Spleen (tissue), 11 donors: ENCODE results near the gene PRR5L. TPM values are rescaled to one million over a fixed set of nuclear protein-coding genes. Genes with fewer than 3 reads are reported as not detected.

Experiments
- DNase-seq: peaks from one replicate; pipeline ENCODE4 v3.0.0-alpha.2; 2020
- H3K27ac ChIP-seq, 8 donors: fragments of 200-600 bp; sonication (generic) in 7 of 8; 1 replicate in 4 of 8; 2 replicates in 4 of 8; pipeline versions ENCODE4 v1.5.0 to v1.8.0; 2016 to 2021; ENCODE audit warnings: inconsistent platforms in 4 of 8, mild to moderate bottlenecking in 4 of 8, moderate library complexity in 1 of 8
- H3K27me3 ChIP-seq, 7 donors: fragments of 200-600 bp; sonication (generic) in 6 of 7; replicated peaks in 1 of 7; 1 replicate in 4 of 7; 2 replicates in 3 of 7; pipeline versions ENCODE4 v1.5.0 to v1.8.0; 2016 to 2021; ENCODE audit warnings: inconsistent platforms in 3 of 7, mild to moderate bottlenecking in 1 of 7
- H3K36me3 ChIP-seq, 6 donors: fragments of 200-600 bp; sonication (generic) in 5 of 6; 1 replicate in 4 of 6; 2 replicates in 2 of 6; pipeline versions ENCODE4 v1.5.0 to v1.8.0; 2016 to 2021; ENCODE audit warnings: inconsistent platforms in 2 of 6
- H3K4me1 ChIP-seq, 6 donors: fragments of 200-600 bp; sonication (generic) in 5 of 6; 1 replicate in 3 of 6; 2 replicates in 3 of 6; pipeline versions ENCODE4 v1.5.0 to v1.8.0; 2016 to 2021; ENCODE audit warnings: inconsistent platforms in 3 of 6
- H3K4me3 ChIP-seq, 8 donors: fragments of 200-600 bp; sonication (generic) in 7 of 8; 1 replicate in 4 of 8; 2 replicates in 4 of 8; pipeline versions ENCODE4 v1.5.0 to v1.8.0; 2016 to 2021; ENCODE audit warnings: inconsistent platforms in 4 of 8, mild to moderate bottlenecking in 4 of 8, moderate library complexity in 2 of 8
- H3K9me3 ChIP-seq, 8 donors: fragments of 200-600 bp; sonication (generic) in 7 of 8; 1 replicate in 4 of 8; 2 replicates in 4 of 8; pipeline versions ENCODE4 v1.5.0 to v1.8.0; 2016 to 2021; ENCODE audit warnings: inconsistent platforms in 4 of 8
- CTCF ChIP-seq, 11 experiments: fragments of 200-600 bp in 7 of 11; fragments of 450-650 bp in 4 of 11; sonication (generic) in 4 of 11; IDR thresholded peaks in 8 of 11; conservative IDR thresholded peaks in 3 of 11; 1 replicate in 7 of 11; 2 replicates in 4 of 11; pipeline versions ENCODE4 v1.4.0 to v1.8.0; 2016 to 2021; ENCODE audit warnings: antibody characterized with exemption in 11 of 11, inconsistent platforms in 4 of 11, mild to moderate bottlenecking in 1 of 11
- POLR2A ChIP-seq, 3 donors: fragments of 450-650 bp; IDR thresholded peaks; one replicate each; pipeline ENCODE4 v1.5.1; 2017; ENCODE audit warnings: antibody characterized with exemption in 3 of 3, mild to moderate bottlenecking in 1 of 3
- POLR2AphosphoS5 ChIP-seq, 3 donors: sonication (generic); formaldehyde crosslinking; IDR thresholded peaks; one replicate each; pipeline ENCODE4 v1.5.1; 2017; ENCODE audit warnings: antibody characterized with exemption in 3 of 3
- WGBS, 5 donors: extraction: QIAGEN DNeasy Blood & Tissue Kit in 3 of 5; methylation state at CpG; one replicate each; pipeline versions ENCODE4 v1.1.5 to v1.1.7; 2013 to 2018; 5-methylcytosine and 5-hydroxymethylcytosine counted together
- intact Hi-C: fragments of 100-400 bp; cut with DNase I; formaldehyde crosslinking; loops from one replicate; pipeline ENCODE4 v1.15.0; 2023; ENCODE audit warnings: low total_unique reads
- polyA plus RNA-seq, 3 donors: library from polyadenylated mRNA; stranded (reverse); fragments of 200-250 nt; gene quantifications; one replicate each; pipeline ENCODE4 v1.2.1, GENCODE V29; 2013
- total RNA-seq, 7 donors: library from RNA; depleted of rRNA in 3 of 7; stranded (reverse); fragments of >200 nt in 3 of 7; fragmentation: NEBNext Ultra II Directional in 4 of 7; extraction: Animal tissue kit (Norgen Biotek cat#: 25700) in 4 of 7; gene quantifications; one replicate each; pipeline versions ENCODE4 v1.1.0 to v1.2.1, GENCODE V29; 2016 to 2021
- donor health status: healthy with polysubstance abuse.
- donor health status: DM: no; HTN: no; CAD: no; lungs with moderate emphysema.
- donor health status: DM: no; HTN: no; CAD: no.
- donor health status: Bipolar disorder and iron deficiency.
- donor health status: healthy.
- donor health status: DM: no; HTN: no; CAD: no.
- donor health status: DM: yes; HTN: yes; CAD: no.

PRR5L gene
- total and polyA plus RNA-seq, 10 donors: 10.7 to 330 (median 140) TPM

GRCh38 chr11:36274414-36274813 lies 21.7 kb upstream of the PRR5L start:
- no peak for DNase-seq
- peaks cover 0 to 19% (median 11%) of the 10 kb centered on the region in 8 donors for H3K9me3 ChIP-seq
- 93 to 100% (median 98%) methylated on average over 7 of the region's 7 CpGs for WGBS, 5 donors
- TF ChIP-seq POLR2AphosphoS5 (IDR thresholded peaks at IDR 0.05) (no peak), POLR2A (IDR thresholded peaks at IDR 0.05) (no peak), CTCF (IDR thresholded peaks at IDR 0.05 in 8 of 11, conservative IDR thresholded peaks at IDR 0.05 in 3 of 11) (no peak)
- intact Hi-C loops: no loop called here
- no peak overlapping the region for H3K27ac ChIP-seq
- H3K4me3 ChIP-seq: no peak overlapping the region
- H3K4me1 ChIP-seq: peaks cover 0 to 7% (median 0%) of the 10 kb centered on the region in 6 donors
- H3K27me3 ChIP-seq: no peaks in the 10 kb centered on the region
- H3K36me3 ChIP-seq: peaks cover 5 to 97% (median 73%) of the 10 kb centered on the region in 6 donors

DNA sequence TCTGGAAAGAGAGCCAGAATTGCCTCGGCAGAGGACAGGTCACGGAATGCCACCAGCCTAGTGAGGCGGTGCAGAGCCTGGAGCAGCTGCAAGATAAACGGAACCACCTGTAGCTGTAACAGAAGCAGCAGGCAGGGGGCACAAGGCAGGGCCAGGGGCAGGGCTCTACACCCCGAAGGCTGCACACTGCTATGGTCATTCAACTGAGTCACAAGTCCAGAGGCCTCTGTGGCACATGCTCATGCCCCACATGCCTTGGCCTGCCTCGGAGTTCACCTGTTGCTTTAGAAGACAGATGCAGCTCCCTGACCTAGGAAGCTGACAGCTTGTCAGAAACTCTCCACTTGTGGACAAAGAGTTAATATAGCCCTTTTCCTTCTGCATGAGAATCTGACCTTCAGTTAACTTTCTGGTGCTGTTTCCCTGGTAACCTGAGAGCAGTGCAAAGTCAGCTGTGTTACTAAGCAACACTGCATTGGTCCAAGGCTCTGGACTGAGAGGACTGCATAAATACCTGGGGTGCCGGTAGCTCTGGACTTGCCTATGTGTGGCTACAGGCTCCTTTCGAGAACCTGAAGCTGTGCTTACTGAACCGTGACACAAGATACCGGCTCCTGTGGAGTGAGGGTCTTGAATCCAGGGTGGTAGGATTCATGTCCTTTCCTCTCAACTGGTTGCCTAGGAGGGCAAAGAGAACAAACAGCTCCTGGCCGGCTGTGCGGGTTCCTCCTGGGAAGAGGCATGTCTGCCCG lies 17.4 kb upstream of the PRR5L start:
- Histone ChIP-seq H3K9me3 (peaks cover 0 to 27% (median 15%) of the 10 kb centered on the region in 8 donors), H3K27me3 (no peaks in the 10 kb centered on the region), H3K4me1 (peaks cover 0 to 24% (median 3%) of the 10 kb centered on the region in 6 donors), H3K27ac (no peak overlapping the region), H3K4me3 (no peak overlapping the region), H3K36me3 (peaks cover 5 to 80% (median 56%) of the 10 kb centered on the region in 6 donors)
- no peak for DNase-seq
- intact Hi-C loops: no loop called here
- TF ChIP-seq POLR2A (IDR thresholded peaks at IDR 0.05) (no peak), CTCF (IDR thresholded peaks at IDR 0.05 in 8 of 11, conservative IDR thresholded peaks at IDR 0.05 in 3 of 11) (no peak), POLR2AphosphoS5 (IDR thresholded peaks at IDR 0.05) (no peak)
- WGBS, 5 donors: 79 to 91% (median 89%) methylated on average over 11 to 13 of the region's 13 CpGs

DNA sequence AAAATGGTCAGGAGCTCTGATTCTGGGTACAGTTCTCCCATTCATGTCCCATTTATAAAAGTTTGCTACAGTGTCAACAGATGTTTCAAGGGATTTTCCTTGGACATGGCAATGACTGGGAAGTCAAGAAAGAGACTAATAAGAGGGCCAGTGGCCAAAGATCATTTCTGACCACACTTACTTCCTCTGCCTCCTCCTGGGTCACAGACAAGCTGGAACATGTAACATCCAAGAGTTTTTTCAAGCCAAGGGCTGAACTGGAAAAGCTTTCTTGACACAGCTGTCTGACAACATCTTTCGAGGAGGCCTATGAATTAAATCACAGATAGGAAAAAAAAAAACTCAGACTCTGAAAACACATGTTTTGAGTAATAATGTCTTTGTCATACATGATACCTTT lies 15.6 kb upstream of the PRR5L start:
- peaks cover 0 to 41% (median 12%) of the 10 kb centered on the region in 6 donors for H3K4me1 ChIP-seq
- H3K27me3 ChIP-seq: no peaks in the 10 kb centered on the region
- no peak overlapping the region for H3K4me3 ChIP-seq
- no peak for DNase-seq
- H3K9me3 ChIP-seq: peaks cover 0 to 23% (median 14%) of the 10 kb centered on the region in 8 donors
- H3K36me3 ChIP-seq: peaks cover 0 to 62% (median 41%) of the 10 kb centered on the region in 6 donors
- TF ChIP-seq POLR2AphosphoS5 (IDR thresholded peaks at IDR 0.05) (no peak), POLR2A (IDR thresholded peaks at IDR 0.05) (no peak), CTCF (IDR thresholded peaks at IDR 0.05 in 8 of 11, conservative IDR thresholded peaks at IDR 0.05 in 3 of 11) (no peak)
- no peak overlapping the region for H3K27ac ChIP-seq
- 72 to 93% (median 79%) methylated on average over 1 of the region's 1 CpG for WGBS, 5 donors
- intact Hi-C loops: no loop called here

DNA sequence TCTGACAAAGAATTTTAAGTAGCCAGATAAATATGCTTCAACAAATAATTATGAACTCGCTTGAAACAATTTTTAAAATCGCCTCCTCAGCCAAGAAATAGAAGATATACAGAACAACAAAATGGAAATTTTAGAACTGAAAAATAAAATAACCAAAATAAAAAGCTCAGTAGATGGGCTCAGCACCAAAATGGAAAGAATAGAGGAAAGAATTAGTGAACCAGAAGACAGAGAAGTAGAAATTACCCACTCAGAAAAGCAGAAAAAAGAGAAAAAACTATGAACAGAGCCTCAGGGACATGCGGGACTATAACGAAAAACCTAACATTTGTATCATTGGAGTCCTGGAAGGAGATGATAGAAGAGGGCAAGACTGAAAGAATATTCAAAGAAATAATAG lies 14.2 kb upstream of the PRR5L start:
- WGBS, 5 donors: 81 to 99% (median 94%) methylated on average over 4 of the region's 4 CpGs
- no peaks in the 10 kb centered on the region for H3K27me3 ChIP-seq
- H3K4me1 ChIP-seq: peaks cover 0 to 53% (median 15%) of the 10 kb centered on the region in 6 donors
- no peak for DNase-seq
- intact Hi-C loops: no loop called here
- peaks cover 0 to 23% (median 14%) of the 10 kb centered on the region in 8 donors for H3K9me3 ChIP-seq
- TF ChIP-seq POLR2AphosphoS5 (IDR thresholded peaks at IDR 0.05) (no peak), CTCF (IDR thresholded peaks at IDR 0.05 in 8 of 11, conservative IDR thresholded peaks at IDR 0.05 in 3 of 11) (no peak), POLR2A (IDR thresholded peaks at IDR 0.05) (no peak)
- H3K4me3 ChIP-seq: no peak overlapping the region
- no peak overlapping the region for H3K27ac ChIP-seq
- peaks cover 0 to 48% (median 30%) of the 10 kb centered on the region in 6 donors for H3K36me3 ChIP-seq
